Measurements from ENCODE around the gene CALM3. TPM values are rescaled to one million over a fixed set of nuclear protein-coding genes. Genes with fewer than 3 reads are reported as not detected.
A peak's percentile ranks its signal among the peaks of the same experiment; 100 is the strongest.

The CALM3 gene
- polyA plus RNA-seq, 1 donor (not counting 4 experiments of a cell fraction or from before 2014, with no cell fraction given) = 411 TPM

DNA sequence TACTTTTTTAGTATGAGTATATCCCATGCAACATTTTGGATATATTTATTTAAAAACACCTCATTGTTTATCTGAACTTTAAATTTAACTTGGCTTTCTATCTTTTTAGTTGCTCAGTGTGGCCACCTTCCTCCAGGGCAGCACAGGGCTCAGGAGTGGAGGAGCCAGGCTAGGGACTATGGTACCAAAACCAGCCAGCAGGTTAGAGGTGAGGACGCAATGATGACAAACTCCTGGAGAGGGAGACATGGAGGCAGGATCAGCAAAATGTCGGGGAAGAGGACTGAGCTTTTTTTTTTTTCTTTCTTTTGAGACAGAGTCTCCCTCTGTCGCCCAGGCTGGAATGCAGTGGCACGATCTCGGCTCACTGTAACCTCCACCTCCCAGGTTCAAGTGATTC is 29.6 kb upstream of the CALM3 start:
- no peak for DNase-seq (ENCODE audit: low read depth, low spot score)
- H3K27me3 ChIP-seq (ENCODE audit: control insufficient read depth, extremely low read depth, insufficient read depth, low read length) = no peaks in the 10 kb centered on the region
- H4K20me1 ChIP-seq (ENCODE audit: control insufficient read depth, extremely low read depth, insufficient read depth, low read length) = no peaks in the 10 kb centered on the region
- H3K36me3 ChIP-seq (ENCODE audit: control insufficient read depth in 2 of 2, extremely low read depth in 1 of 2, insufficient read depth in 2 of 2, low read length in 2 of 2) = no peaks in the 10 kb centered on the region
- dilution Hi-C loops (cut with MboI; ENCODE audit: extremely low pct_ligation_motif_present, low sequenced_read_pairs) = no loop called here
- no peaks in the 10 kb centered on the region for H3K4me1 ChIP-seq (ENCODE audit: control insufficient read depth, extremely low read depth, insufficient read depth, low read length)
- H3K79me2 ChIP-seq (ENCODE audit: control insufficient read depth, insufficient read depth, low read length) = no peaks in the 10 kb centered on the region
- no peaks in the 10 kb centered on the region for H3K9me3 ChIP-seq (ENCODE audit: control insufficient read depth, low read depth, low read length)
- H3K9me1 ChIP-seq (ENCODE audit: control insufficient read depth, extremely low read depth, insufficient read depth, low read length) = no peaks in the 10 kb centered on the region
- FAIRE-seq = no peak
- H2AFZ ChIP-seq (ENCODE audit: control insufficient read depth, low read length) = no peak overlapping the region
- TF ChIP-seq EZH2 (IDR thresholded peaks at IDR 0.05; ENCODE audit: low read length) = no peak
- TF ChIP-seq, protein P1, sequence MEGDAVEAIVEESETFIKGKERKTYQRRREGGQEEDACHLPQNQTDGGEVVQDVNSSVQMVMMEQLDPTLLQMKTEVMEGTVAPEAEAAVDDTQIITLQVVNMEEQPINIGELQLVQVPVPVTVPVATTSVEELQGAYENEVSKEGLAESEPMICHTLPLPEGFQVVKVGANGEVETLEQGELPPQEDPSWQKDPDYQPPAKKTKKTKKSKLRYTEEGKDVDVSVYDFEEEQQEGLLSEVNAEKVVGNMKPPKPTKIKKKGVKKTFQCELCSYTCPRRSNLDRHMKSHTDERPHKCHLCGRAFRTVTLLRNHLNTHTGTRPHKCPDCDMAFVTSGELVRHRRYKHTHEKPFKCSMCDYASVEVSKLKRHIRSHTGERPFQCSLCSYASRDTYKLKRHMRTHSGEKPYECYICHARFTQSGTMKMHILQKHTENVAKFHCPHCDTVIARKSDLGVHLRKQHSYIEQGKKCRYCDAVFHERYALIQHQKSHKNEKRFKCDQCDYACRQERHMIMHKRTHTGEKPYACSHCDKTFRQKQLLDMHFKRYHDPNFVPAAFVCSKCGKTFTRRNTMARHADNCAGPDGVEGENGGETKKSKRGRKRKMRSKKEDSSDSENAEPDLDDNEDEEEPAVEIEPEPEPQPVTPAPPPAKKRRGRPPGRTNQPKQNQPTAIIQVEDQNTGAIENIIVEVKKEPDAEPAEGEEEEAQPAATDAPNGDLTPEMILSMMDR (optimal IDR thresholded peaks at IDR 0.05 in 1 of 3, IDR thresholded peaks at IDR 0.05 in 1 of 3, conservative IDR thresholded peaks at IDR 0.05 in 1 of 3; ENCODE audit: extremely low read depth in 1 of 3, insufficient read depth in 2 of 3, low read length in 3 of 3) = peak; percentile 33 to 43 (median 37)
- no peak overlapping the region for H3K4me2 ChIP-seq (ENCODE audit: control insufficient read depth, extremely low read depth, insufficient read depth, low read depth, low read length)
- no peak overlapping the region for H3K27ac ChIP-seq (ENCODE audit: control insufficient read depth, insufficient read depth, low read length)
- H3K9ac ChIP-seq (ENCODE audit: control insufficient read depth, extremely low read depth, insufficient read depth, low read length) = no peak overlapping the region
- H3K4me3 ChIP-seq (ENCODE audit: control insufficient read depth in 2 of 3, extremely low read depth in 1 of 3, insufficient read depth in 2 of 3, low read depth in 1 of 3, low read length in 3 of 3) = no peak overlapping the region

DNA sequence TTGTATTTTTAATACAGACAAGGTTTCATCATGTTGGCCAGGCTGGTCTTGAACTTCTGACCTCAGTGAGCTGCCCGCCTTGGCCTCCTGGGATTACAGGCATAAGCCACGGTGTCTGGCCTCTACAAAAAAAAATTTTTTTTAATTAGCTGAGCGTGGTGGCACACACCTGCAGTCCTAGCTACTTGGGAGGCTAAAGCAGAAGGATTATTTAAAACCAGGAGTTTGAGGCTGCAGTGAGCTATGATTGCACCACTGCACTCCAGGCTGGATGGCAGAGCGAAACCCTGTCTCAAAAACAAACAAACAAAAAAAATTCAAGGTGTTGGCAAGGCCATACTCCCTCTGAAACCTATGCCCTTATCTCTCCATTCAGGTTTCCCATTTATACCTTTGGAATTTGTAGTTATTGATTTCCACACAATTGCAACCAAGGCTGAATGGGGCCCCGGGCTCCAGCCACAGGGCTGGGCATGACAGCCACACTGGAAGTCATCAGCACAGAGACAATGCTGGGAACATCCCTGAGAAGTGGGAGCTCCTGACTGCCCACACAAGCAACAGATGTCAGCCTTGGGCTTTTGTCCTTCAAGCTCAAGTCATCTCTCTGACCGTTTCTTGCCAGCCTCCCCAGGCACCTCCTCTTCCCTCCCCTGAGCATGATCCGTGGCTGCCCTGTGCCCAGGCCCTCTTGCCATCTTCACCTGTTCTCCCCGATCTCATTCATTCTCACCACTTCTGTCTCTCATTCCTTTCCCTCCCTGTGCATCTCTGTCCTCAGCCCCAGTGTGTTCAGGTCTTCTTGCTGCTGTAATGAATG is 27.2 kb upstream of the CALM3 start:
- Histone ChIP-seq H4K20me1 (ENCODE audit: control insufficient read depth, extremely low read depth, insufficient read depth, low read length) (no peaks in the 10 kb centered on the region), H3K9ac (ENCODE audit: control insufficient read depth, extremely low read depth, insufficient read depth, low read length) (no peak overlapping the region), H3K4me2 (ENCODE audit: control insufficient read depth, extremely low read depth, insufficient read depth, low read depth, low read length) (no peak overlapping the region), H3K36me3 (ENCODE audit: control insufficient read depth in 2 of 2, extremely low read depth in 1 of 2, insufficient read depth in 2 of 2, low read length in 2 of 2) (no peaks in the 10 kb centered on the region), H3K27ac (ENCODE audit: control insufficient read depth, insufficient read depth, low read length) (no peak overlapping the region), H2AFZ (ENCODE audit: control insufficient read depth, low read length) (no peak overlapping the region), H3K79me2 (ENCODE audit: control insufficient read depth, insufficient read depth, low read length) (no peaks in the 10 kb centered on the region), H3K9me3 (ENCODE audit: control insufficient read depth, low read depth, low read length) (no peaks in the 10 kb centered on the region), H3K4me1 (ENCODE audit: control insufficient read depth, extremely low read depth, insufficient read depth, low read length) (no peaks in the 10 kb centered on the region), H3K27me3 (ENCODE audit: control insufficient read depth, extremely low read depth, insufficient read depth, low read length) (no peaks in the 10 kb centered on the region), H3K4me3 (ENCODE audit: control insufficient read depth in 2 of 3, extremely low read depth in 1 of 3, insufficient read depth in 2 of 3, low read depth in 1 of 3, low read length in 3 of 3) (no peak overlapping the region), H3K9me1 (ENCODE audit: control insufficient read depth, extremely low read depth, insufficient read depth, low read length) (no peaks in the 10 kb centered on the region)
- TF ChIP-seq, protein P1 (optimal IDR thresholded peaks at IDR 0.05 in 1 of 3, IDR thresholded peaks at IDR 0.05 in 1 of 3, conservative IDR thresholded peaks at IDR 0.05 in 1 of 3; ENCODE audit: extremely low read depth in 1 of 3, insufficient read depth in 2 of 3, low read length in 3 of 3) = no peak
- TF ChIP-seq EZH2 (IDR thresholded peaks at IDR 0.05; ENCODE audit: low read length) = no peak
- no peak for FAIRE-seq
- dilution Hi-C loops (cut with MboI; ENCODE audit: extremely low pct_ligation_motif_present, low sequenced_read_pairs) = no loop called here
- DNase-seq (ENCODE audit: low read depth, low spot score) = no peak
